Activated naive CD8-positive, alpha-beta T cell treated with anti-CD3 and anti-CD28 coated beads, Interleukin-2, amount 50 U/mL, for 24 hours (primary cell): ENCODE measurements around the gene ATXN7L1.
A peak's percentile ranks its signal among the peaks of the same experiment; 100 is the strongest.

Source experiments
- ATAC-seq: fragments of 150-1000 bp; cut with Tn5 transposase; one replicate; pipeline ENCODE4 v1.10.0; 2021
- DNase-seq: peaks from one replicate; pipeline ENCODE4 v3.0.0; 2021
- H3K27ac Mint-ChIP-seq: one replicate; pipeline ENCODE4 v1.8.0; 2021; ENCODE audit warnings: mild to moderate bottlenecking, mixed read lengths
- H3K27me3 Mint-ChIP-seq: one replicate; pipeline ENCODE4 v1.8.0; 2021; ENCODE audit warnings: mixed read lengths
- H3K36me3 Mint-ChIP-seq: one replicate; pipeline ENCODE4 v1.8.0; 2021; ENCODE audit warnings: low read depth, mixed read lengths
- H3K4me1 Mint-ChIP-seq: one replicate; pipeline ENCODE4 v1.8.0; 2021; ENCODE audit warnings: mixed read lengths
- H3K4me3 Mint-ChIP-seq: one replicate; pipeline ENCODE4 v1.8.0; 2021; ENCODE audit warnings: mild to moderate bottlenecking, moderate library complexity, mixed read lengths
- H3K9me3 Mint-ChIP-seq: one replicate; pipeline ENCODE4 v1.8.0; 2021; ENCODE audit warnings: mixed read lengths

The ATXN7L1 gene

GRCh38 chr7:105779856-105780780, 96.3 kb downstream of the ATXN7L1 start:
- Mint-ChIP-seq H3K27me3 (no peaks in the 10 kb centered on the region), H3K4me1 (peaks cover 17% of the 10 kb centered on the region), H3K27ac (no peak overlapping the region), H3K9me3 (no peaks in the 10 kb centered on the region), H3K36me3 (peaks cover 2% of the 10 kb centered on the region), H3K4me3 (no peak overlapping the region)
- ATAC-seq (no peak), DNase-seq (no peak)

DNA sequence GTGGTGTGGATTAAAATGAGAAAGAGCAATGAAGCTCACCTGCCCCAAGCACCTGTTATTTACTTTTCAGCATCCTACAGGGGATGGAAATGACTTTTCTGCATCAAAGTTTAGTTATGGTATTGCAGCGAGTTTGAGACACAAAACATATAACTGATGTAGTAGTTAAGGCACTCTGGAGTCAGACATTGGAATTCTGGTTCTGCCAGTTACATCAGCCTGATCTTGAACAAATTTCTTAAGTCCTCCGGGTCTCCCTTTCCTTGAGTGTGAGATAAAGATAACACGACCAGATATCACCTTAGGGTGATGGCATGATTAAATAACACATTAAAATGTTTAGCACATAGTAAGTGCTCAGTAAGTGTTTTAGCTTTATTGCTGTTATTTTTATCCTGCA, 97.4 kb downstream of the ATXN7L1 start:
- ATAC-seq, result no peak

GRCh38 chr7:105776986-105777910, 99.2 kb downstream of the ATXN7L1 start:
- DNase-seq, result no peak
- H3K36me3 Mint-ChIP-seq, result peaks cover 2% of the 10 kb centered on the region
- no peaks in the 10 kb centered on the region for H3K27me3 Mint-ChIP-seq
- no peaks in the 10 kb centered on the region for H3K9me3 Mint-ChIP-seq
- ATAC-seq, result no peak
- no peak overlapping the region for H3K4me3 Mint-ChIP-seq
- H3K4me1 Mint-ChIP-seq, result peaks cover 1% of the 10 kb centered on the region
- H3K27ac Mint-ChIP-seq, result no peak overlapping the region

More for the DNA sequence above, 97.4 kb downstream of the ATXN7L1 start:
- Mint-ChIP-seq H3K27me3 (no peaks in the 10 kb centered on the region), H3K4me1 (peaks cover 12% of the 10 kb centered on the region), H3K9me3 (no peaks in the 10 kb centered on the region), H3K4me3 (no peak overlapping the region), H3K36me3 (peaks cover 2% of the 10 kb centered on the region), H3K27ac (no peak overlapping the region)
- DNase-seq, result no peak

GRCh38 chr7:105776068-105776790, 100.2 kb downstream of the ATXN7L1 start:
- Mint-ChIP-seq H3K27me3 (no peaks in the 10 kb centered on the region), H3K36me3 (peaks cover 2% of the 10 kb centered on the region), H3K4me1 (peaks cover 1% of the 10 kb centered on the region), H3K27ac (no peak overlapping the region), H3K9me3 (no peaks in the 10 kb centered on the region), H3K4me3 (no peak overlapping the region)
- ATAC-seq (no peak), DNase-seq (no peak)

DNA sequence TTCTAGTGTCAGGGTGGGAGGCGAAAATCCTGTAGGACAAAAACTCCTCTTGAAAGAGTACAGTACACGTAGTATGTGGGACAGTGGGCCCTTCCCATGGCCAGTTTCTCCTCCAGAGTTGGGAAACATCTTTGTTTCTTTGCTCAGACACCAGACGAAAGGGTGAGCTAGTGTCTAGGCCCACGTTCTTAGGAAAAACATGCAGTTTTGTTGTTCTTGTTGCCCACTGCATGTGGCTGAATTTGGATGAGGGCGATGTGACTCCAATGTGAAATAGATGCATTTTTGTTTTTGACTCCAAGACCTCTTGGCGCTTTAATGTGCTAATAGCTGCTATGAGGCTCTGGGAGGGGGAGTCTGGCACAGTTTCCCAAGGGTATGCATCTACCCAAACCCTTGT, 100.8 kb downstream of the ATXN7L1 start:
- peaks cover 1% of the 10 kb centered on the region for H3K4me1 Mint-ChIP-seq
- H3K27ac Mint-ChIP-seq, result no peak overlapping the region
- H3K4me3 Mint-ChIP-seq, result no peak overlapping the region
- no peak for ATAC-seq
- no peaks in the 10 kb centered on the region for H3K9me3 Mint-ChIP-seq
- DNase-seq, result no peak
- H3K36me3 Mint-ChIP-seq, result peaks cover 2% of the 10 kb centered on the region
- no peaks in the 10 kb centered on the region for H3K27me3 Mint-ChIP-seq

DNA sequence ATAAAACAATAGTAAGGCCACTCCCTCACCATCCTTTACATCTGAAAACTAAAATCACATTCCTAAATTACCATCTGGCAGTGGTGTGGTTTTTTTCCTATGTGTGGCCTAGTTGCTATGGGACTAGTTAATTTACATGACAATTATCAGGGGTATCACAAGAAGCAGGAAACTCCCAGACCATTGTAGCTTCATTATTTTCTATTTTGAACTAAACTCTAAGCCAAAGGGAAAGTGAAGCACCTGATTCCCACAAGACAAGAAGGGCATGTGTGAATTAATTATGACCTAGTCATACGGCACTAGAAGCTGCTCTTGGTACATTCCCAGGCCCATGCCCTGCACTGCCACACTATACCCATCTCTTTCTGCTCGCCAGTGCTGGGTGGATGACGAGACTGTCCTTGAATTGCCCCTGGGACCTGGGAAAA, 103.4 kb downstream of the ATXN7L1 start:
- H3K27ac Mint-ChIP-seq, result no peak overlapping the region

DNA sequence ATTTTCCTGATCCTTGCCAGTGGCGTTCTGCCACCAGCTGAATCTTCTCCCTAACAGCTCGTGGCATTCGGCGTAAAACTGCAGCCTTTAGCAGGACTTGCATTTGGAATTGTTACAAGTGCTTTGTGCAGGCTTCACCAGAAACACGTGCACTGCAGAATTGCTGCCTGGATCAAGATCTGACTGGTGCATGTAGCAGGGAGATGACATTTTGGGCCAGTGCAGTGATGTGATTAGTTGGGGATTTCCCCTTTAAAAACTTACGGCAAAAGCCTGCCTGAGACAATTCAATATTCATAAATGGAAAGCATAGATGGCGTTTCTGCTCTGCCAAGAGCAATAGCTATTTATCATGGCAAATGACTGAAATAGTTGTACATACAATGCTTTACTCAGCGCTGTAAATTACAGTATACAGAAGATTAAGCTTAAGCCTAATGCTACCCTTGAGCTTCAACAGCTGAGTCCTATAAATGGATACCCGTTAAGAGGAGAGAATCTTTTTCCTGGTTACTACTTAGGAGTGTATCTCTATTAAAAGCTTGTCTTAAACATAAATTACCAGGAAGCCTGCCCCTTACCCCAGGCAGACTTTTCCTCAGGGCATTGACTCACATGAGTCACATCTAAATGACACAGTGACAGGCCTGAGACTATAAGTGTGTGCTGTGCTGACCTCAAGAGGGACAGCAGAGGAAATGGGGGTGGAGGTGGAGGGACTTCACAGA, 106.3 kb downstream of the ATXN7L1 start:
- H3K27me3 Mint-ChIP-seq, result peaks cover 2% of the 10 kb centered on the region
- no peaks in the 10 kb centered on the region for H3K9me3 Mint-ChIP-seq
- DNase-seq (no peak), ATAC-seq (peak; percentile 73)
- no peaks in the 10 kb centered on the region for H3K36me3 Mint-ChIP-seq
- no peak overlapping the region for H3K4me3 Mint-ChIP-seq
- peak overlapping the region; percentile 24 for H3K27ac Mint-ChIP-seq
- H3K4me1 Mint-ChIP-seq, result peaks cover 31% of the 10 kb centered on the region

More for the DNA sequence above, 103.4 kb downstream of the ATXN7L1 start:
- Mint-ChIP-seq H3K4me3 (no peak overlapping the region), H3K4me1 (peaks cover 13% of the 10 kb centered on the region), H3K27me3 (no peaks in the 10 kb centered on the region), H3K9me3 (no peaks in the 10 kb centered on the region), H3K36me3 (no peaks in the 10 kb centered on the region)
- DNase-seq (no peak), ATAC-seq (no peak)

DNA sequence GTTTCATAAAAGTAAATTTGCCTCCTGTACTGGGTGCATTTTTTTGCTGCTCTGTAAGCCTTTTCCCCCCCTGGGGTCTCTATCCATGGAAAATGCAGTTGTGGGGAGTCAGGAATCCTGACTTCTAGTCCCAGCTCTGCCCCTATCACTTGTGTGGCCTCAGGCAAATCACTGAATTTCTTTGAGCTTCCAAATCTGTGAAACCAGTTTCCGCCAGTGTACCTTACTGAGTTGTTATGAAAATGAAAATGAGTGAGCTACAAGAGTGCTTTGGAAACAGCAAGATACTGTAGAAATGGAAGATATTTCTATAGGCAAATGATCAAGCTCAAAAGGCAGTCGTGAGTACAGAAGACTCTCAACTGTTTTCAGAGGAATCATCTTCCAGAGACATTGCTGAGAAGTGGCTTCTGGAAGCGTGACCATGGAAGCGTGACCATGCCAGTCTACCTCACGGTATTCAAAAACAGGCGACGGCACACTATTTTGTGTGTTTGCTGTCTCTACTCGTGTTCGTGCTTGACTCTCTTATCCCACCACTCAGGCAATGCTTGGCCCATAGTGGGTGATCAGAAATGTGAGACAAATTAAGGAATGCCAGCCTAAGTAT, 107.4 kb downstream of the ATXN7L1 start:
- Mint-ChIP-seq H3K9me3 (no peaks in the 10 kb centered on the region), H3K4me3 (no peak overlapping the region), H3K27me3 (peaks cover 2% of the 10 kb centered on the region), H3K4me1 (peaks cover 31% of the 10 kb centered on the region), H3K27ac (no peak overlapping the region), H3K36me3 (no peaks in the 10 kb centered on the region)
- ATAC-seq (no peak), DNase-seq (no peak)

DNA sequence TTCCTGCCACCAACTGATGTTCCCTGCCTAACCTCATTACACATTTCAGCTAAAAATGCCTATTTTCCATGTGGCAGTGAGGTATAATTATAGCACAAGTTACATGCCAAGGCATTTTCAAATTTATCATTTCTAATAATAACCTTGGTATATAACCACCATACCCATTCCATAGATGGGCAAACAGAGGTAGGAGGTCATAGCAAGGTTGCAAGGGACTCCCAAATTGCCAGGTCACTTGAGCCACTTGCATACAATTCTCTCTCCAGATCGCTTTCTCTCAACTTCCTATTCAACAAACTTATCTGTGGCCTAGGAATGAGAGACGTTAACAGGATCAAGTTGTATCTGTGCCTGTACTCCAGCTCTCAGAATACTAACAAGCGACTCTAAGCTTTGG, 108.3 kb downstream of the ATXN7L1 start:
- no peaks in the 10 kb centered on the region for H3K9me3 Mint-ChIP-seq
- H3K36me3 Mint-ChIP-seq, result no peaks in the 10 kb centered on the region
- no peak overlapping the region for H3K27ac Mint-ChIP-seq
- H3K4me3 Mint-ChIP-seq, result no peak overlapping the region
- peaks cover 2% of the 10 kb centered on the region for H3K27me3 Mint-ChIP-seq
- ATAC-seq, result no peak
- DNase-seq, result no peak
- peaks cover 29% of the 10 kb centered on the region for H3K4me1 Mint-ChIP-seq

DNA sequence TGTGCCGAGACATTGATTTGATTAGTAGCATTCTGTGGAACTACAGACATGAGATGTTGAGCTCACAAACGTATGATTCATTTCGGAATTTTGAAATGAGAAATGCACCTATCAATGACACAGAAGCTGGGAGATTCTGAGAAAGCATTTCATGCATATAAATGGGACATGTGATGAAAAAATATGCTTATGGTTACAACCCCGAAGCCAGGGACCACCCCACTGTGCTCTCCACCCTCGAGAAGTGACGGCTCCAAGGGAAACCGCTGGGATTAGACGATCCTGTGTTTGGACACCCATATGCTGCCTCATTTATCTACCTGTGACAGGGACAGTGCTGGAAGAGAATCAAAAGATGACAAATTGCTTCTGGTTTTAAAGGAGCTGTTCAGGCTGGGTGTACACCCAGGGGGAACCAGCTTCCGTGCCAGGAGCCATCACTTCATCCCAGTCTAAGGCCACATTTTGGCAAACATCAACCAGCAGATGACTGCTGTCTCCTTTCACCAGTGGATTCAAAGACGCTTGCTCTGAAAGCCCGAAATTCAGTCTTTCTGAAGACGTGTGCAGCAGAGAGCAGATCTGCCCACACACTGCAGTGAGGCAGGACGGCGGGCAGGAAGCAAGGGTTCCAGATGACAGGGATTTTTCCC, 109.9 kb downstream of the ATXN7L1 start:
- DNase-seq (no peak), ATAC-seq (peak; percentile 50)
- no peaks in the 10 kb centered on the region for H3K9me3 Mint-ChIP-seq
- H3K4me3 Mint-ChIP-seq, result no peak overlapping the region
- H3K36me3 Mint-ChIP-seq, result no peaks in the 10 kb centered on the region
- peaks cover 30% of the 10 kb centered on the region for H3K4me1 Mint-ChIP-seq
- peaks cover 2% of the 10 kb centered on the region for H3K27me3 Mint-ChIP-seq
- no peak overlapping the region for H3K27ac Mint-ChIP-seq

GRCh38 chr7:105765846-105766245, 110.6 kb downstream of the ATXN7L1 start:
- no peak for DNase-seq
- Mint-ChIP-seq H3K36me3 (no peaks in the 10 kb centered on the region), H3K27me3 (peaks cover 2% of the 10 kb centered on the region), H3K4me3 (no peak overlapping the region), H3K27ac (no peak overlapping the region), H3K9me3 (no peaks in the 10 kb centered on the region), H3K4me1 (peaks cover 37% of the 10 kb centered on the region)
- no peak for ATAC-seq

DNA sequence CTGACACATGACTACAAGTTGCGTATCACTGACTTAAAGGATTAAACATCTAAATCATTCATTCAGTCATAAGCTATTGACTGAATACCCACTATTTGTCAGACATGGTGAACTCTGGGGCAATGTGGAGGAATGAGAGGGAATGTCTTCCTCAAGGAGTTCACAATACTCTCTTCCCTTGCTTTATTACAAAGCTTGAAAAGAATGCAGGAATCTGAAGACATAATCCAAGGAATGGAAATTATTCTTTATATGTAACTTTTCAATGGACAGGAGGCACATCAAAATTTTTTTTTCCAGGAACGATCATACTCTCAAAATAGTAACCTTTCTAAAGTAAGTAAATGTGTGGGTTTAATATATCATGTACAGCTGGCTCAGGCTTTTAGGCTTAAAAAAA, 111.9 kb downstream of the ATXN7L1 start:
- no peak overlapping the region for H3K27ac Mint-ChIP-seq
- no peak for ATAC-seq
- DNase-seq, result no peak
- H3K4me3 Mint-ChIP-seq, result no peak overlapping the region
- H3K36me3 Mint-ChIP-seq, result no peaks in the 10 kb centered on the region
- H3K4me1 Mint-ChIP-seq, result peaks cover 39% of the 10 kb centered on the region
- H3K27me3 Mint-ChIP-seq, result peaks cover 2% of the 10 kb centered on the region
- H3K9me3 Mint-ChIP-seq, result no peaks in the 10 kb centered on the region
